Epithelial cell of esophagus (primary cell): ENCODE data around the gene AFAP1L2.

ENCODE experiments used
- DNase-seq: peaks from one replicate; pipeline ENCODE4 v3.0.0; 2010; ENCODE audit warnings: low read depth
- H3K4me3 ChIP-seq: 2 replicates; pipeline ENCODE4 v1.5.1; 2011; ENCODE audit warnings: mild to moderate bottlenecking, low read length, control low read depth
- CTCF ChIP-seq: IDR thresholded peaks from 2 replicates; pipeline ENCODE4 v1.5.1; 2011; ENCODE audit warnings: low read depth, mild to moderate bottlenecking, low read length, control low read depth, inconsistent platforms; ENCODE audit not compliant: insufficient read depth; ENCODE audit errors: missing control alignments

AFAP1L2 gene

GRCh38 chr10:114265392-114266053 lies 138.8 kb downstream of the AFAP1L2 start:
- no peak for DNase-seq
- no peak for TF ChIP-seq CTCF
- H3K4me3 ChIP-seq = no peak overlapping the region

GRCh38 chr10:114262496-114262895 lies 141.8 kb downstream of the AFAP1L2 start:
- no peak for DNase-seq
- no peak overlapping the region for H3K4me3 ChIP-seq
- no peak for TF ChIP-seq CTCF

GRCh38 chr10:114261076-114261475 lies 143.2 kb downstream of the AFAP1L2 start:
- DNase-seq = no peak
- H3K4me3 ChIP-seq = no peak overlapping the region
- TF ChIP-seq CTCF = no peak

GRCh38 chr10:114260366-114260765 lies 143.9 kb downstream of the AFAP1L2 start:
- H3K4me3 ChIP-seq = no peak overlapping the region
- DNase-seq = no peak
- TF ChIP-seq CTCF = no peak

GRCh38 chr10:114259824-114260223 lies 144.5 kb downstream of the AFAP1L2 start:
- no peak overlapping the region for H3K4me3 ChIP-seq
- no peak for DNase-seq
- no peak for TF ChIP-seq CTCF

- DNase-seq = no peak
- TF ChIP-seq CTCF = no peak
- H3K4me3 ChIP-seq = no peak overlapping the region
Measured at GRCh38 chr10:114258274-114258840, 145.9 kb downstream of the AFAP1L2 start.

GRCh38 chr10:114257498-114257897 lies 146.8 kb downstream of the AFAP1L2 start:
- no peak overlapping the region for H3K4me3 ChIP-seq
- no peak for DNase-seq
- TF ChIP-seq CTCF = no peak
